NCI-H1417 treated with DMSO at 0.1 percent for 48 hours (cell line): ENCODE results near the gene PRR20E.
"Not testable (repeated sequence)": the region's sequence is repeated elsewhere in the genome, so short reads cannot be mapped to it uniquely, and the experiment has no call there.

Experiments used
- DNase-seq: peaks from one replicate; lab custom pipeline; 2025; lab: John Stamatoyannopoulos, UW

Gene PRR20E

DNA sequence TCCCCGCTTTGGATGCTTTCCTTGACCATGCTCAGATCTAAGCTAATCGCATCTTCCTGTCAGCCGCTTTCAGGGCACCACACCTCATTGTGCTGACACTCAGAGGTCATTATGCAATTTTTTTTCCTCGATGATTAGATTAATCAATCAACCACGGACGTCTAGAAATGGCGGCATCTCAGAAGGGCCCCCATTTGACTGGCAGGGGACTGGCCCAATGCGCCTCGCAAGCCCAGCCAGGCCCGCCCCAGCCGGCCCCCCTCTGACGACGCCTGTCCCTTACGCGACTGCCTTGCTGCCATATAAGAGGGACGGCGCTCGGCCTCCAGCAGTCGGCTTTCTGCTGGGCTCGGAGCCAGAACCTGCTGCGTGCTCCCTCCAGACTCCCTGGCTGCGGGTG is at the start of gene PRR20E:
PRR20E (plus strand) TSS at position 301 of the 400 bp plus-strand sequence. CDS start 387 bp downstream, outside the sequence.
- not testable (repeated sequence) for DNase-seq

DNA sequence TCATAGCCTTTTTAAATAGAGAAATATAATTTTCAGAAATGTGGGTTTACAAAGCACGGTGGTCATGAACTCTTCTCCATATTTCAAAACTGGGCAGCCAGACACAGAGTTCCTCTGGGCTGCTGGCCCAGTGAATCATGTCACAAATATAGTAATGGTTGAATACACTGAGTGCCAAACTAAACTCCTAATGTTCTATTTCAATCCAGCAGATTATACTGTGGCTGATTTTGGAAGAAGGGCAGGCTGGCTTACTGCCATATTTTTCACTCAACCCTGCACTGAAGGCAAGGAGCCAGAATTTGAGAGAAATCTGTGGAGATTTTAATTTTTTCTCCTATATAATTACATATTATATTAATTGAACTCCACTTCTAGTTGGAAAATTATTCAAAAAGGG is 43.3 kb upstream of the PRR20E start:
- no peak for DNase-seq

DNA sequence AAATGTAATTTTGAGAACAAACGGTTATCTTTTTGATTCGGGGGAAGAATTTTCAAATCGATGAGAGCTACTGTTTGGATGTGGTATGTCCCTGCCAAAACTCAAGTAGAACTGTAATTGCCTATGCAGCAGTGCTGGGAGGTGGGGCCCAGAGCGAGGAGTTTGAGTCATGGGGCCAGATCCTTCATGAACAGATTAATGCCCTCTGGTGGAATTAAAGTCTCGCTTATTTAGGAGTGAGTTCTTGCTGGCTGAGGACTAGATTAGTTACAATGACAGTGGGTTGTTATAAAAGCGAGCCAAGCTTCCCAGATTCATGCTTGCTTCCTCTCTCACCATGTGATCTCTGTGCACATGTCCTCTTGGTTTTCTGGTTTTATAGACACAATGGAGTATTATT is 38.1 kb upstream of the PRR20E start:
- DNase-seq: no peak

DNA sequence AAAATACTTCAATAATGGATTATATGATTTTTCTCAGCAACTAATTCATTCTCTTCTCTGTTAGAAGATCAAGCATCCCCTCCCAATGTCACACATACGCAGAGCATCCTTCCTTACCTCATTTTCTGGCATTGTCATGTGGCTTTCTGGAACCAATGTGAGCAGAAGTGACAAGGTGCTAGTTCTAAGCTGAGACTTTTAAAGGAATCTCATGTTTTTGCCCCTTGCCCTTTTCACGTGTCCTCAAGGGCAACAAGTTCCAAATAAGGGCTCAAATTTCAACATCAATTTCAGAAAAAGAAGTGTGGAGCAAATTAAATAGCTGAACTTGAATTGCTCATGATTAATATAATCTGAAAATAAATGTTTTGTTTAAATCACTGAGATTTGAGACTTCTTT is 30.9 kb upstream of the PRR20E start:
- DNase-seq: no peak

DNA sequence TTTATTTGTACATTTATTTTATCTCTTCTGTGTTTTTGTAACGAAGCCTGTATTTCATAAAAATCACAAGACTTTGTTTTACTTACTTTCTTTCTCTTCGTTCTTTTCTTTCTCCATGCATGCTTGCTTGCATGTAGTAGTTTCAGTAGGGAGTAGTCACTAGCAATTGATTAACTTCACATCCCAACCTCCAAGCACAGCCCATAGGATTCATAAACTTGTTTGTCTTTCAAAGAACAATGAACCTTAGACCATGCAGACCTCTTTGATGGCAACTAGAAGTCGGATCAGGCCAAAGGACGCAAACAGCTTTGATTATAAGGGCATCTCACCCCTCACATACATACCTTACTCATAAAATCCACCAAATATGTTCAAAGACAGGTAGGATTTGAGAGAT is 29.4 kb upstream of the PRR20E start:
- no peak for DNase-seq

DNA sequence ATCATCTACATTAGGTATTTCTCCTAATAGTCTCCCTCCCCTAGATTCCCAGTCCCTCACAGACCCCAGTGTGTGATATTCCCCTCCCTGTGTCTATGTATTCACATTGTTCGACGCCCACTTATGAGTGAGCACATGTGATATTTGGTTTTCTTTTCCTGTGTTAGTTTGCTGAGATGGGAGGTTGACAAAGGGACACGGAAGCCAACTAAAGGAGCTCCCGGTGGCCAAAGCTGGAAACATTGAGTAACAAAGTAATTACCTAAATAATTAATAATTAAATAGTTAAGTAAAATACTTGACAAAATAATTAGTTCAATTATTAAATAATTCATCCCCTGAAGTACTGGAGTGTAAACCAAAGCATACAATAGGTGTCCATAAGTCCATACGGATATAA is 28.0 kb upstream of the PRR20E start:
- DNase-seq: no peak

DNA sequence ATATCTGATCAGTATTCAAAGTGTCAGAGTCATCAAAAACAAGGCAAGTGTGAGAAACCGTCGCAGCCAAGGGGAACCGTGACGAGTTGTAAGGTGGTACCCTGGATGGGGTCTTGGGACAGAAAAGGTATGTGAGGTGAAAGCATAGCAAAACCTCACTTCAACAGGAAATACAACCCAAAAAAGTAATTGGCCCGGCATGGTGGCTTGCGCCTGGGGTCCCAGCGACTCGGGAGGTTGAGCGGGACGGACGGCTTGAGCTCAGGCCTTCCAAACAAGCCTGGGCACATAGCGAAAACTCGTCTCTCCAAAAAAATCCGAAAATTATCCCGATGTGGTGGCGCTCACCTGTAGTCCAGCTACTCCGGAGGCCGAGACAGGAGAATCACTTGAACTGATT is 27.2 kb upstream of the PRR20E start:
- not testable (repeated sequence) for DNase-seq

DNA sequence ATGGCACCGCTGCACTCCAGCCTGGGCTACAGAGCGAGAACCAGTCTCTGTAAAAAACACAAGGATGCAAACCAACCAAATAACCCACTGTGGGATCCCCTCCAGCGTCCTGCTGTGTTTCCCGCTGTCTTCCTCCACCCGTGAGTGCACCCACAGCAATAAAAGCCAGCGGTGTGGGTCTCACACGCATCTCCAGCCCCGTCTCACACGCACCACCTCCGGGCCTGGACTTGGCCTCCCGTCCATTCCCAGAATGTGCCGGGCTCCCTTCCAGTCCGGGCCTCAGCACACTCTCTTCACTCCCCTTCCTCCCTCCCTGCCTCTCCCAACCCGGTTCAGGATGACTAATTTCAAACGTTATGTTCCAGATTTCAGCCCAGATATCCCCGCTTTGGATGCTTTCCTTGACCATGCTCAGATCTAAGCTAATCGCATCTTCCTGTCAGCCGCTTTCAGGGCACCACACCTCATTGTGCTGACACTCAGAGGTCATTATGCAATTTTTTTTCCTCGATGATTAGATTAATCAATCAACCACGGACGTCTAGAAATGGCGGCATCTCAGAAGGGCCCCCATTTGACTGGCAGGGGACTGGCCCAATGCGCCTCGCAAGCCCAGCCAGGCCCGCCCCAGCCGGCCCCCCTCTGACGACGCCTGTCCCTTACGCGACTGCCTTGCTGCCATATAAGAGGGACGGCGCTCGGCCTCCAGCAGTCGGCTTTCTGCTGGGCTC is 26.6 kb upstream of the PRR20E start, which contains the start of gene PRR20A:
PRR20A (plus strand) TSS at position 684 of the 734 bp plus-strand sequence. CDS start 387 bp downstream, outside the sequence.
- DNase-seq: not testable (repeated sequence)

DNA sequence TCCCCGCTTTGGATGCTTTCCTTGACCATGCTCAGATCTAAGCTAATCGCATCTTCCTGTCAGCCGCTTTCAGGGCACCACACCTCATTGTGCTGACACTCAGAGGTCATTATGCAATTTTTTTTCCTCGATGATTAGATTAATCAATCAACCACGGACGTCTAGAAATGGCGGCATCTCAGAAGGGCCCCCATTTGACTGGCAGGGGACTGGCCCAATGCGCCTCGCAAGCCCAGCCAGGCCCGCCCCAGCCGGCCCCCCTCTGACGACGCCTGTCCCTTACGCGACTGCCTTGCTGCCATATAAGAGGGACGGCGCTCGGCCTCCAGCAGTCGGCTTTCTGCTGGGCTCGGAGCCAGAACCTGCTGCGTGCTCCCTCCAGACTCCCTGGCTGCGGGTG is 19.8 kb upstream of the PRR20E start, which contains the start of gene PRR20B:
PRR20B (plus strand) TSS at position 301 of the 400 bp plus-strand sequence. CDS start 387 bp downstream, outside the sequence.
- not testable (repeated sequence) for DNase-seq

DNA sequence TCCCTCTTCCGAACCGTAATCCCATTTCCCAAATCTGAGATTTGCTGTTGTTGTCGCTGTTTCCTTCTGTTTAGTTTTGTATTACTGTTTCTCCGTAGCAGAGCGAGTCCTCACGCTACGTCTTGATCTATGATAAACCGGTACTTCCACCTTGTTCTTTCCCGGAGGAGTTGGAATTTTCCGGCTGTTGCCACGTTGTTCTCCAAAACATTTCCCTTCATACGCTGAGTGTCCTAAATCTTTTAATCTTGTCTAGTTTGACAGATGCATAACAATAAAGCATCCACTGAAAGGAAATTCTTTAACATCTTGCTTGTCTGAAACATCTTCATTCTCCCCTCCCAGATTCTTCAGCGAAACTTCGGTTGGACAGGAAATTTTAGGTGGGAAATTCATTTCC is 18.9 kb upstream of the PRR20E start:
- not testable (repeated sequence) for DNase-seq

DNA sequence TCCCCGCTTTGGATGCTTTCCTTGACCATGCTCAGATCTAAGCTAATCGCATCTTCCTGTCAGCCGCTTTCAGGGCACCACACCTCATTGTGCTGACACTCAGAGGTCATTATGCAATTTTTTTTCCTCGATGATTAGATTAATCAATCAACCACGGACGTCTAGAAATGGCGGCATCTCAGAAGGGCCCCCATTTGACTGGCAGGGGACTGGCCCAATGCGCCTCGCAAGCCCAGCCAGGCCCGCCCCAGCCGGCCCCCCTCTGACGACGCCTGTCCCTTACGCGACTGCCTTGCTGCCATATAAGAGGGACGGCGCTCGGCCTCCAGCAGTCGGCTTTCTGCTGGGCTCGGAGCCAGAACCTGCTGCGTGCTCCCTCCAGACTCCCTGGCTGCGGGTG is 13.2 kb upstream of the PRR20E start, which contains the start of gene PRR20C:
PRR20C (plus strand) TSS at position 301 of the 400 bp plus-strand sequence. CDS start 387 bp downstream, outside the sequence.
- DNase-seq: not testable (repeated sequence)

DNA sequence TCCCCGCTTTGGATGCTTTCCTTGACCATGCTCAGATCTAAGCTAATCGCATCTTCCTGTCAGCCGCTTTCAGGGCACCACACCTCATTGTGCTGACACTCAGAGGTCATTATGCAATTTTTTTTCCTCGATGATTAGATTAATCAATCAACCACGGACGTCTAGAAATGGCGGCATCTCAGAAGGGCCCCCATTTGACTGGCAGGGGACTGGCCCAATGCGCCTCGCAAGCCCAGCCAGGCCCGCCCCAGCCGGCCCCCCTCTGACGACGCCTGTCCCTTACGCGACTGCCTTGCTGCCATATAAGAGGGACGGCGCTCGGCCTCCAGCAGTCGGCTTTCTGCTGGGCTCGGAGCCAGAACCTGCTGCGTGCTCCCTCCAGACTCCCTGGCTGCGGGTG is 6.7 kb upstream of the PRR20E start, which contains the start of gene PRR20D:
PRR20D (plus strand) TSS at position 301 of the 400 bp plus-strand sequence. CDS start 387 bp downstream, outside the sequence.
- not testable (repeated sequence) for DNase-seq

DNA sequence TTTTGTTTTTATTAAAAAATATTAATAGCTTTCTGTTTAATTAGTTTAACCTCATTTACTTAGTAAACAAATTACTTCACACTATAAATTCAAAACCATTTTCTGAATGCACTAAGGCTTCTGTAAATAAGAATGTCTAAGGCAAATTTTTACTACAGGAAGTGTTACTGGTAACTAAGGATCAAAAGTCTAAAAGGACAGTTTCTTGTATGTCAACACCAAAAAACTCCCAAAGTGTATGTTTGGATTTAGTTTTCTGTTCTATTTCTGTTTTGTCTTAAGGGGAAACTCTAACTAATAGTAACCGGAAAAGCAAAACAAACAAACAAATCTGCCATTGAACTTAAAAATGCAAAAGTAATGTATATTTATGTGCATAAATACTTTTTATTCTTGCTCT is 24.7 kb downstream of the PRR20E start:
- DNase-seq: no peak

DNA sequence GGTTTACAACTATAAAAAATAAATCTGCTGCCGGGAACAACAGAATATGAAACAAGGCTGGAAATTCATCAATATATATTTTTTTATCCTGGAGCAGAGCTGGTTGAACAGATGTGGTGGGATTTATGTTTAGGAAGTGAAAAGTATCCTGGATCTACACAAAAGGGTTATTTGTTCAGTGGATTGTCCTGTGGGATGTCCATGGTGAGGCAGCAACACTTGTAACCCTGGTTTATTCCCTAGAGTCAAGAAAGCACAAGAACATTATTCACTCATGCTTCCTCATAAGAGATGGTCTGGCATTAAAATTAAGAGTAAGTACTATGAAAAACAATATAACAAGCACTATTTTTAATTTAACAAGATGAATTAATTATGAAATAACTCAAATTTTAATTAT is 46.0 kb downstream of the PRR20E start:
- no peak for DNase-seq
